Measurements from ENCODE around the gene LSMEM2.

Gene LSMEM2

DNA sequence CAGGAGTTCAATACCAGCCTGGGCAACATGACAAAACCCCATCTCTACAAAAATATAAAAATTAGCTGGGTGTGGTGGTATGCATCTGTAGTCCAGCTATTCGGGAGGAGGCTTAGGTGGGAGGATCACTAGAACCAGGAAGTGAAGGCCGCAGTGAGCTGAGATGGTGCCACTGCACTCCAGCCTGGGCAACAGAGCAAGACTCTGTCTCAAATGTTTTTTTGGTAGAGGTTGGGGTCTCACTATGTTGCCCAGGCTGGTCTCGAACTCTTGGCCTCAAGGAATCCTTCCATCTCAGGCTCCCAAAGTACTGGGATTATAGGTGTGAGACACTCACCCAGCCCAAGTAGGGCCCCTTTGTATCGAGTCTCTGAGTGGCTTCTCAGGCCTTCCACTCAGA lies 15.2 kb downstream of the LSMEM2 start:
- Mint-ChIP-seq H3K36me3 (ENCODE audit: low read depth) (peaks cover 5% of the 10 kb centered on the region), H3K27me3 (ENCODE audit: low read depth, poor library complexity) (peaks cover 4% of the 10 kb centered on the region), H3K9me3 (no peaks in the 10 kb centered on the region), H3K4me1 (peaks cover 19% of the 10 kb centered on the region), H3K27ac (no peak overlapping the region), H3K4me3 (no peak overlapping the region)
- no peak for DNase-seq
- TF ChIP-seq, protein P1, sequence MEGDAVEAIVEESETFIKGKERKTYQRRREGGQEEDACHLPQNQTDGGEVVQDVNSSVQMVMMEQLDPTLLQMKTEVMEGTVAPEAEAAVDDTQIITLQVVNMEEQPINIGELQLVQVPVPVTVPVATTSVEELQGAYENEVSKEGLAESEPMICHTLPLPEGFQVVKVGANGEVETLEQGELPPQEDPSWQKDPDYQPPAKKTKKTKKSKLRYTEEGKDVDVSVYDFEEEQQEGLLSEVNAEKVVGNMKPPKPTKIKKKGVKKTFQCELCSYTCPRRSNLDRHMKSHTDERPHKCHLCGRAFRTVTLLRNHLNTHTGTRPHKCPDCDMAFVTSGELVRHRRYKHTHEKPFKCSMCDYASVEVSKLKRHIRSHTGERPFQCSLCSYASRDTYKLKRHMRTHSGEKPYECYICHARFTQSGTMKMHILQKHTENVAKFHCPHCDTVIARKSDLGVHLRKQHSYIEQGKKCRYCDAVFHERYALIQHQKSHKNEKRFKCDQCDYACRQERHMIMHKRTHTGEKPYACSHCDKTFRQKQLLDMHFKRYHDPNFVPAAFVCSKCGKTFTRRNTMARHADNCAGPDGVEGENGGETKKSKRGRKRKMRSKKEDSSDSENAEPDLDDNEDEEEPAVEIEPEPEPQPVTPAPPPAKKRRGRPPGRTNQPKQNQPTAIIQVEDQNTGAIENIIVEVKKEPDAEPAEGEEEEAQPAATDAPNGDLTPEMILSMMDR (IDR thresholded peaks at IDR 0.05) = no peak

DNA sequence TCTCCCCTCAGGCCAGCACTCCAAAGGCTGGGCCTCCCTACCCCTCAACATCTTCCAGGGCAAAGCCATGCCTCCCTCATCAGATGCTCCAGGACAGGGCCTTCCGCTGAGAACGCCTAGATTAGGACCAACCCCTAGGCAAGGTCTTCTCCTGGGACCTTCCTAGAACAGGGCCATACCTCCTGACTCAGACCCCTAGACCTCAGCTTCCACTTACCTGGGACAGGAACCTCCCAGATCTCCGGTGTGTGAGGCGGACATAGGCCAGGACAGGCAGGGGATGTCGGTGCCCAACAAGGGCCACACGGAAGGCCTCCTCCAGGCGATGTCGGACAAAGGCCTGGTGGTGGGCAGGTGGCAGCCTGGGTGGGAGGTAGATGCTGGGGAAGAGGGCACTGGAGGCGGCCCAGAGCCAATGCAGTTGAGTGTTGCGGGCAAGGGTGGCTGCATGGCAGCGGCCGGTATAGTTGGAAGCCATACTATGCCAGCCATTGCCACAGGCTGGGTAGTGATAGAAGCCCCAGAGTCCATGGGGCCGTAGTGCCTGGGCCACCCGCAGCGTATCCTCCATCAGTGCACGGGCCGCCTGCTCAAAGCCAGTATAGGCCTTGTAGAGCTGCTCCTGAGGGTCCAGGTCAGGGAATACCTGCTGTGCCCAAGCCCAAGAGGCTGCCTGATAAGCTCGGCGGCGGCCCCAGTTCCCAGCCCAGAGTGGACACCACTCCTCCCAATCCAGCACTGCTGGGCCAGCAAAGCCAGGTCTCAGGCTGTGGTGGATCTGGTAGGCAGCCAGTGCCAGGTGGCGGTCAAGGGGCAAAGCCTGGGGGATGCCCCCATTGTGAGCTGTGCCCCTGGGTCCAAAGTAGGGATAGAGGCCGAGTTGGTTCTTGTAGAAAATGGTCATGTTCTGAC lies 15.9 kb downstream of the LSMEM2 start:
- no peaks in the 10 kb centered on the region for H3K36me3 Mint-ChIP-seq (ENCODE audit: low read depth)

DNA sequence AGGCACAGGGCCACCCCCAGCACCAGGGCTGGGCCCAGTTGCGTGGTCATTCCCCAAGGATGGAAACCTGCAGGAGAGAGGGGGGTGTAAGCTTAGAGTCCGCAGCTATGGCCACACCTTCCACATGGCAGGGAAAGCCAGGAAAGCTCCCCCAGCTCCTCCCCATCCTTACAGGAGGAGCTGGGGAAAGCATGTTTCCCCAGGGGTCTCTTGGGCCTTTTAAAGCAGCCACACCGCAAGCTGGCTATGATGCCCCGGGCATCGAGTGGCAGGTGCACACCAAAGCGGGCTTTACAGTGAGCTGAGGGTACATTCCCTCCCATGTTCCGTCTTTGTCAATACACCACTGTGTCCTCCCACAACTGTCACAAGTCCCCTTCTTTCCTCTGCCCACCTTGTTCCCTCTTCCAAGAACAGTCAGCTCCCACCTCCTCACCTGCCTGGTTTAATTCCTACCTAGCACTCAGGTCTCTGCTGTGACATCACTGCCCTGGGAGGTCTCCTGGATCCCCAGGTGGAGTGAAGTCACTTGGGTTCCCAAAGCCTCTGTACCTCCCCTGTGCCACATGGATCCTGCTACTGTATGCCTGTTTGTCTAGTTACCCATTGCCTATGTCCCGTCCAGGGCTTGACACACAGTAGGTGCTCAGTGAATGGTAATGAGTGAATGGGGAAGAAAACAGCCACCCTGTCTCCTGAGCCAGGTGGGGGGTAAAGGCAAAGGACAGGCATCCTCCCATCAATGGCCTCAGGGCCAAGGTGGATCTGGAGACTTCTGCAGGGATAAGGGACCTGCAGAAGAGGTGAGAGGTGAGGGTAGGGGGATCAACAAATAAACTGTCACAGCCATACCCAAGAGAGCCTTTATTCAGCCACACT lies 16.9 kb downstream of the LSMEM2 start:
- Mint-ChIP-seq H3K9me3 (no peaks in the 10 kb centered on the region), H3K4me3 (no peak overlapping the region), H3K27me3 (ENCODE audit: low read depth, poor library complexity) (peaks cover 5% of the 10 kb centered on the region), H3K4me1 (peaks cover 33% of the 10 kb centered on the region), H3K36me3 (ENCODE audit: low read depth) (no peaks in the 10 kb centered on the region), H3K27ac (peak overlapping the region; percentile 17)
- TF ChIP-seq, protein P1 (IDR thresholded peaks at IDR 0.05) = no peak
- DNase-seq = no peak

More for the DNA sequence above, 15.9 kb downstream of the LSMEM2 start:
- Mint-ChIP-seq H3K9me3 (no peaks in the 10 kb centered on the region), H3K27ac (no peak overlapping the region), H3K4me3 (no peak overlapping the region), H3K4me1 (peaks cover 25% of the 10 kb centered on the region), H3K27me3 (ENCODE audit: low read depth, poor library complexity) (peaks cover 5% of the 10 kb centered on the region)
- TF ChIP-seq, protein P1 (IDR thresholded peaks at IDR 0.05) = no peak
- no peak for DNase-seq

DNA sequence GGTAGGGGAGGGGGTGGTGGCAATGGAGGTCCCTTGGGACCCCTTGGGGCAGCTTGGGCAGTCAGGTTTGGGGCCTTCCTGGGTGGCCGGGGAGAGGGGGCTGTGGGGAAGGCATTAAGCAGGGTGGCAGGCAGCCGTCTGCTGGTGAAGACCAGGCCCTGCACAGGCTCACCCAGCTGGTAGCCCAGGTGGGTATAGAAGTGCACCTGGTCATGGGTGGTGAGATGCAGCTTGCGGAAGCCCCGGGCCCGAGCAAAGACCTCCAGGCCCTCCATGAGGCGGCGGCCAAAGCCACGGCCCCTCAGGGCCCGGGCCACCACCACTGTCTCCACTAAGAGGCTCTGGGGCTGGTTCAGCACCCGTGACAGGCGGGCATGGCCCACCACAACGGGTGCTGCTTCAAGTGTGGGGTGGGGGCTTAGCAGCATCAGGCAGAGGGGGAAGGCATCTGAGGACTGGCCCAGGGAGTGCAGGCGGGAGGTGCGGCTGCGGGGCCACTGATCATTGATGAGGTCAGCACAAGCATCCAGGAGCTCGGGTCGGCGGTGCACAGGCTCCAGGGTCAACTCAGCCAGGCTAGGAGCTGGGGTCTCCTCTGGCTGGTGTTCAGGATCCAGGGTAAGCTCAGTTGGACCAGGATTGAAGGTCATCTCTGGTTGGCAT lies 18.0 kb downstream of the LSMEM2 start:
- TF ChIP-seq, protein P1 (IDR thresholded peaks at IDR 0.05) = no peak
- H3K27ac Mint-ChIP-seq = no peak overlapping the region
- no peaks in the 10 kb centered on the region for H3K36me3 Mint-ChIP-seq (ENCODE audit: low read depth)
- H3K4me3 Mint-ChIP-seq = no peak overlapping the region
- H3K9me3 Mint-ChIP-seq = no peaks in the 10 kb centered on the region
- H3K27me3 Mint-ChIP-seq (ENCODE audit: low read depth, poor library complexity) = peaks cover 5% of the 10 kb centered on the region
- DNase-seq = no peak
- H3K4me1 Mint-ChIP-seq = peaks cover 26% of the 10 kb centered on the region

DNA sequence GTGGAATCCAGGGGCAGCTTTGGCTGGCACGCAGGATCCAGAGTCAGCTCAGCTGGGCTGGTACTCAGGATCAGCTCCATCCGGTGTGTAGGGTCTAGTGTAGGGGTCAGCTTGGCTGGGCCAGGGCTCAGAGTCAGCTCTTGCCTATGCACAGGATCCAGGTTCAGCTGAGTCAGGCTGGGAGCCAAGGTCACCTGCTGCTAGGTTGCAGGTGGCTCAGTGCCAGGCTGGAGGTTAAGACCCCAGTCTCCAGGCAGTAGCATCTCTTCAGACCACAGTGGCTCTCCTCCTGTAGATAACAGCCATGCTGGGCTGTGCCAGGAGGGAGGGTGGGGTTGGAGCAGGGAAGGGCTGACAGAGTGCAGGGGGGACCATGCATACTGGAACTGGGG lies 18.5 kb downstream of the LSMEM2 start:
- Mint-ChIP-seq H3K9me3 (no peaks in the 10 kb centered on the region), H3K27ac (no peak overlapping the region), H3K4me3 (no peak overlapping the region), H3K27me3 (ENCODE audit: low read depth, poor library complexity) (peaks cover 5% of the 10 kb centered on the region), H3K4me1 (peaks cover 28% of the 10 kb centered on the region), H3K36me3 (ENCODE audit: low read depth) (no peaks in the 10 kb centered on the region)
- TF ChIP-seq, protein P1 (IDR thresholded peaks at IDR 0.05) = no peak
- no peak for DNase-seq
